ENCODE measurements around the gene GAB3.

GAB3 gene, protein sequence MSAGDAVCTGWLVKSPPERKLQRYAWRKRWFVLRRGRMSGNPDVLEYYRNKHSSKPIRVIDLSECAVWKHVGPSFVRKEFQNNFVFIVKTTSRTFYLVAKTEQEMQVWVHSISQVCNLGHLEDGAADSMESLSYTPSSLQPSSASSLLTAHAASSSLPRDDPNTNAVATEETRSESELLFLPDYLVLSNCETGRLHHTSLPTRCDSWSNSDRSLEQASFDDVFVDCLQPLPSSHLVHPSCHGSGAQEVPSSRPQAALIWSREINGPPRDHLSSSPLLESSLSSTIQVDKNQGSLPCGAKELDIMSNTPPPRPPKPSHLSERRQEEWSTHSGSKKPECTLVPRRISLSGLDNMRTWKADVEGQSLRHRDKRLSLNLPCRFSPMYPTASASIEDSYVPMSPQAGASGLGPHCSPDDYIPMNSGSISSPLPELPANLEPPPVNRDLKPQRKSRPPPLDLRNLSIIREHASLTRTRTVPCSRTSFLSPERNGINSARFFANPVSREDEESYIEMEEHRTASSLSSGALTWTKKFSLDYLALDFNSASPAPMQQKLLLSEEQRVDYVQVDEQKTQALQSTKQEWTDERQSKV

DNA sequence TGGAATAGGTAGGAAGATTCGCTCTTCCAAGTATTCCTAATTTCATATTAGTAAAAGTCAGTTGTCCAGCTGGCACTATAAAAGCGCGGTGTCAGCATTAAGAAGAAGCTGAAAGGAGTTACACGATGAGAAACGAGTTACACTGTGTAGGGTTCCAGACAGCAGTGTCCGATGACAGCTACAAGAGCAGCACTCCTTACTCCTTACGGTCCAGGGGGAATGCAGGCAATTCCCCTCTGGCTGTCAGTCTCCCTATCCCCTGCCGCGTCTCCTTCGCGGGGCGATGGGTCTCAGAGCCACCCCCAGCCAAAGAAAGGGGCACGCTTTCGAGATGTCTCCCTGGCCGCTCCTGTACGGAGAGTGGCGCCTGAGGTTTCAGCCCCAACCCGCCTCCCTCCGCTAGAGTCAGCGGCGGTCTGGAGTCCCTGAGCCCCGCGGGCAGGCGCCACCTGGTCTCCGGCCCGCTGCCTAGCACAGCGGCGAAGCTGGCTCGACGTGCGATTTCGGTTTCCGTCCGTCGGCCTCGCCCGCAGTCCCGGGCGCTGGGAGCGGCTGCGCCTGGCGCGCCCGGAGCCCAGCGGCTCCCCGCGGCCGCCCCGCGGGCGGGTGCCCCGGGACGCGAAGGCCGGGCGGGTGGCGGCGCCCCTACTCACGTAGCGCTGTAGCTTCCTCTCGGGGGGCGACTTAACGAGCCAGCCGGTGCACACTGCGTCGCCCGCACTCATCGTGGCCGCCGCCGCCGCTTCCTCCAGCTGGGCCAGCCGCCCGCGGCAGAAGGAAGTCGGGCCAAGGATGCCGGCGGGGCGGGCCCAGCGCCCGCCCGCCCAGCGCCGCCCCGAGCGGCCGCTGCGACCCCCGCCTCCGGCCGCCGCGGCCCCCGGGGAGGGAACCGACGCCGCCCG, at the start of gene GAB3:
Gene GAB3 (minus strand): TSS at position 777 of the 902 bp plus-strand sequence. CDS start 52 bp downstream, at position 725.
- peak; percentile 44 for DNase-seq

DNA sequence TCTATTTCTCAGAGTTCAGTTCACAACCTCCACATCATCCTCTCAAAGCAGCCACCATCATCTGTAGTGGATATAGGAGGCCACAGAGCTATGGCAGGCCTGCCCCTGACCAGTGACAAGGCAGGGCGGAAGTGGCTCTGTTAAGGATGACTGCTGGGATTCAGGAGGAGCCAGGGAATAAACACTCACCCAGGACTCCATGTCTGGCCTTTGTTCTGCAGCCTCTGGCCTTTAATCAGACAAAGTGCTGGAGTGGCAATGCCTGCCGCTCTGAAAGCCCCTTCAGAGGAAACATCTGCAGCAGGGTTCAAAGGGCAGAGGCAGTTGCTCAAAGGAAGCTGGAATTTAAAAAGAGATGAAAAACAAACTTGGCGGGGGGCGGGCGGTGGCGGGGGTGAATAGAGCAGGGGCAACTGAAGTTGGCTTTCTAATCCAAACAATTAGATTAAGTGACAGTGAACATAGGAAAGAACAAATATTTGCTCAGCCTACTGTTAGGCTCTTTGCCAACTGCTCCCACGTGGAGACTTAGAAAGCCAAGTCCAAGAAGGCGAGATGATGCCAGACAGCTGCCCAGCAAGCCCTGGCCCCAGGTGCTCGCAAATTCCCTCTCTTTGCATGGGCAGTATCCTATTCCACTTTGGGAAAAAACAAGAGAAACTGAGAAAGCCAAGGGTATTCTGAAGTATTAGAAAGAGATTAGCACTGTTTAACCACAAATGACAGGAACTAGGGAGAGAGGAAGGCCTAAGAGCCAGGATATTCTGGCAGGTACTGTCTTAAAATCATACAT, 48.9 kb upstream of the GAB3 start:
- no peak for DNase-seq

DNA sequence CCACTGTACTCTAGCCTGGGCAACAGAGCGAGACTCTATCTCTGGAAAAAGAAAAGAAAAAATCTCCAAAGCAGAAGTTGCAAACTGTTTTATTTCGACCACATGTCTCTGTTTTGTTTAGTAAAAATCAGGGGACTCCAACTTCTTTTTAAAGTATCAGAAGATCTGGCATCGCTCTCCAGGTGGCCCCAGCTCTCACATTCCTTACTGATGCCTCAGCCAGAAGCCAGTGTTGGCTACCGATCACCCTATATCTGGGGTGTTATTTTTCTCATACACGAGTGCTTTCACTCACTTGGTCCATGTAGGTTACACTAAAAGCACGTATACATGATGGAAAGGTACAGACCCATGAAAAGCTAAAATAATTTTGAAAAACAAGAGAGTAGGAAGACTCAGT, 46.1 kb upstream of the GAB3 start:
- DNase-seq, result no peak

DNA sequence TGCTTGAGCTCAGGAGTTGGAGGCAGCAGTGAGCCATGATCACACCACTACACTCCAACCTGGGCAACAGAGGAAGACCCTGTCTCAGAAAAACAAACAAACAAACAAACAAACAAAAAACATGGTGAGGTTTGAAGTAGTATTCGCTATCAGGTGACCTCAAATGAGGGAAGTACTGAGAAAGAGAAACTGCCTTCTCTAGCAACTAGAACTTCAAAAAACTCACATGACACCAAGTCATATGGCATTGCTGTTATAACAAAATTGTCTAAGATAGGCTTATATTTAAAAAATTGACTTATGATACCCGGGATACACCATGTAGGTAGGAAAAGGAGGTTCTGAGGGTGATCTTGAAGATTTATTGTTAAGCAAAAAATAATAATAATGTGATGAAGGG, 44.1 kb upstream of the GAB3 start:
- no peak for DNase-seq

DNA sequence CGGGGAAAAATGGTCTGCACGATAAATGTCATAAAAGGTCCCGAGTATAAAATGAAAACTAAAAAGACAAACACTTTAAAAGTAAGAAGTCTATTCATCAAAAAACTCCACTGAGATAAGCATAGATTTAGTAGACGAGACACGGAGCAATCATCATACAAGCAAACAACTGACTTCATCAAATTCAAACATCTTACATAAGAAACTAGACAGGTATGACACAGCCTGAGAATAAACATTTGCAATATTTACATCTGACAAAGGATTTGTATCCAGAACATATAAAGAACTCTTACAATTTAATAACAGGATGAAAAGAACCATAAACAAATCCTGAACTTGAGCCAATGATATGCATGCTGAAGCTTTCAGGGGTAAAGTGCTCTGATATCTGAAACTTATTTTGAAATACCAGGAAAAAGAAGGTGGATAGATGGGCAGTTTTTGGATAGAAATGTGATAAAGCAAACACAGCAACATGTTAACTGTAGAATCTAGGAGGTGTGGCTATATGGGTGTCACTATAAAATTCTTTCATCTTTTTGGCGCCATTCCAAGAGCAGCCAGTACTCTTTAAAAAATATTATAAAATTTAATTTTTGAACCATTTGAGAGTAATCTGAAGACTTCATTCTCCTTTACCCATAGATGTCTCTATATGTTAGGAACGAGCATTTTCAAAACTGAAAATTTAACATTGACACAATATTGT, 42.4 kb upstream of the GAB3 start:
- no peak for DNase-seq

DNA sequence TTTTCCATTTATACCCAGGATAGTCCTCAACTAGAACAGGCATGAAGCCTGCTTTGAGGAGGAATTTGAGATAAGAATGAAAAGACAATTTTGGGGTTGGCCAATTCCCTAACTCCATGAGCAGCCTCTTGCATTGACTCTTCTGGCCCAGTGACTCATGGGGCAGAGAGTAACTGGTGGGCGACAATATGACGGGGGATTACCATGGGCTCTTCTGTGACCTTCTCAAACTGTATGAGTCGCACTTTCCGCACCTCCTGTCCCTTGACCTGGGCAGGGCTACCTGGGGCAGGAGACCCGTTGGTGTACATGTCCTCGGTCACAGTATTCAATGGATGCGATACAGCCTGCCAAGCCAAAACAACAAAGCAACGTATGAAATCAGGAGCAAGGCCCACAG, 41.1 kb upstream of the GAB3 start:
- DNase-seq, result no peak

DNA sequence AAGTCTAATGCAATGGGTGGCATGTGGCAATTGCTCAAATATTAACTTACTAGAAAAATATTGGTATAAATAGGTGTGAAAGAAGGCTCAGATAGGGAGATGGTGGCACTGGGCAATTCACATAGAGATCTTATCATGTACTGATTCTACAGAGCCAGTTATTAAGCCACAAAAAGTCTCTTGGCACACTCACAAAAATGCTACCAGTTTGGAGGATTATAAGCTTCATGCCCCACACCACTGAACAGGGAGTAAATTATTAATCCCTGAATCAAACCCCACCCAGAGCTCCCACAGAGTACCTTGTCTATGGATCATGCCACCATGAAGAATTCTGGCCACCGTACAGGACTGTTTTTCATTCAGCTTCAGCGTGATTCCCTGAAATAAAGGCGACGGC, 40.6 kb upstream of the GAB3 start:
- no peak for DNase-seq

DNA sequence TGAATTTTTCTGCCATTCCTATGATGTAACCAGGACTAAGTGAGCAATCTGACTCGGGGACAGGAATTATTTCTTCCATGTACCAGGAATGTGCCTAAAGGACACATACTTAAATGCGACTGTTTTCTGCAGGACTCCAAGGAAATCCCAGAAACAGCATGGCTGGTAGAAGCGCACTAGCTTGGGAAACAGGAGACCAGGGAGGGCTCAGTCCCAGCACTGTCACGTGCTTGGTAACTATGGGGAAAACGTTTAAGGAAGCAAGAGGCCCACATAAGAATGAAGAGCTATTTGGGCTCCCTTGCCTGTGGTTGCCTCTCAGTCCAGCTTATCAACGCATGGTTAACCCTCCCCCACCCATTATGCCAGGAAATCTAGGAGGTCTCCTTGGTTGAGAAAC, 34.8 kb upstream of the GAB3 start:
- DNase-seq, result no peak

DNA sequence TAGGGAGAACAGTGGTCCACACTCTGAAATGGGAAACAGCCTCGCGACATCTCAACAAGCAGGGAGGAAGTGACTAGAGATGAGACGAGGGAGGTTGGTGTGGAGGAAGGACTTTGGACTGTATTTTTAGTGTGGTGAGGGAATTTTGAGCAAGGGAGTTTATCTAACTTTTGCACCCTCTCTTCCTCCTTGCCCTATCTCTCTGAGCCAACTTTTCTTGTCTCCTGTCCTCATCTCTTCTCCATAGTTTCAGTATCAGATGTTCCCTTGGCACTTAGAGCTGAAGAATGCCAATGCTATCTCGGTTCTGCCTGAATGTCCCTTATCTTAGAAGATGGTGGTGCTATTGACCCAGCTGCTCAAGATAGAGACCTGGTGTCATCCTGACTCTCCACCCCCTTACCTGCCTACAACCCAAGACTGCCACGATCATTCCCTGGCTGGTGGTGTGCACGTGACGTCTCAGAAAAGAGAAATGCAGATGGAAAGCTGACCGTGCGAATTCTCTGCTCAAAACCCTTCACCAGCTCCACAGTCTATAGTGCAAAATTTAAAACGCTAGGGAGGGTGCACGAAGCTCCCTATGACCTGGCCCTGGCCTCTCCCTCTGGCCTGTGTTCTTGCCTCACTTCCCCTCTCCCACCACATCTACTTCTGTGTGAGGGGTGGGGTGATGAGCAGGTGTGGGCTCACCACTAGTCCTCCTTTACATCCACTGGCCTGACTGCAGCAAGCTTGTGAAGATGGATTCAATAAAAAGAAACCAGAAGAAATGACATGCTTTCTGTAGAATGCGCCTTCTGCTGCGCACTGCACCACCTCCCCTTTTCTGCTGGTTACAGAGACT, 33.5 kb upstream of the GAB3 start:
- no peak for DNase-seq

DNA sequence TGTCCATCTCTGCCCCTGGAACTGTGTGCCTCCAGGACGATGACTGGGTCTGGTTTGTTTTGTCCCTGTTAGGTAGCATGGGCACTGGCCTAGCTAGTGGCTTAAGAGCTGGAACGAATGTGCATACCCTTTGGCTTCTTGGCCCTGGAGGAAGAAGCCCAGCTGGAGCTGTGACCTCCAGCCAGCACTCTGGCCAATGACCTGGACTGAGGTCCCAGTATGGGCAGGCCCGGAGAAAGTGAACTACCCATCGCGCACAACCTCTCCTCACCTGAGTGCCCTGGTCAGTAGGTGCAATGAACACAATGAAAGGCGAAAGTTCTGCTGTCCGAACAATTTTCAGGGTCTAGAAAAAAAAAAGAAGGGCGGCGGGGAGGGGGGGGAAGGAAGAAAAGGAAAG, 30.1 kb upstream of the GAB3 start:
- no peak for DNase-seq

DNA sequence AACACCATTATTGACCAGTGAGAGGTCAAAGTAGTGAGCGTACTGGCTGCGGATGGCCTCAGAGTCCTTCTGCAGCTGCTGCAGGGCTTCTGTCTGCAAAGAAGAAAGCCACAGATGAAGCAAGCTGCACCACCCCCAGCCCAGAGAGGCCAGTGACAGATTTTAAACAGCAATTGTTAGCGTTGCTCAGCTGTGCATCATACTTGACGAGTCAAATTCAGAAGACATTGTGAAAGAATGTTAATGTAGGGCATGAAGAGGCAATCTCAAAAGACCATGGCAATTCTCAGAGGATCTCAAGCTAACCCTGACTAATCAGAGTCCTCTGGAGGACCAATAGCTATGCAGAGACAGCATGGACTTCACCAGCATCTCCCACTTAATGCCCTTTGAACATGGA, 28.4 kb upstream of the GAB3 start:
- DNase-seq, result no peak

DNA sequence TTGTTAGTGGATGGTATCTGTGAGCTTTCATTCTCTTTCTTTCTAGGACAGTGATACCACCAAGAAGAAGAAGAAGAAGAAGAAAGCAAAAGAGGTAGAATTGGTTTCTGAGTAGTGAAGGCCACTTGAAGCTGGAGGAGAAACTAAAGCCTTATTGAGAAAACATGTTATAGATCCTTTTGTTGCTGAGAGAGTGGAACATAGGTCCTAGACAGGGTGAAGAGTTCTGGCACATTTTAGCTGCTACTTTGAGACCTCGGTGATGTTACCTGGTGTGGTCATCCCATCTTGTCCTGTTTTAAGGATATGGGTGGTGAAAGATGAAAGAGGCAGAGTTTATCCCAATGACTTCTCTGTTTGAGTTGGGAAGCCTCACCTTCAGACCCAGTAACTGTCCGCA, 25.9 kb upstream of the GAB3 start:
- no peak for DNase-seq

DNA sequence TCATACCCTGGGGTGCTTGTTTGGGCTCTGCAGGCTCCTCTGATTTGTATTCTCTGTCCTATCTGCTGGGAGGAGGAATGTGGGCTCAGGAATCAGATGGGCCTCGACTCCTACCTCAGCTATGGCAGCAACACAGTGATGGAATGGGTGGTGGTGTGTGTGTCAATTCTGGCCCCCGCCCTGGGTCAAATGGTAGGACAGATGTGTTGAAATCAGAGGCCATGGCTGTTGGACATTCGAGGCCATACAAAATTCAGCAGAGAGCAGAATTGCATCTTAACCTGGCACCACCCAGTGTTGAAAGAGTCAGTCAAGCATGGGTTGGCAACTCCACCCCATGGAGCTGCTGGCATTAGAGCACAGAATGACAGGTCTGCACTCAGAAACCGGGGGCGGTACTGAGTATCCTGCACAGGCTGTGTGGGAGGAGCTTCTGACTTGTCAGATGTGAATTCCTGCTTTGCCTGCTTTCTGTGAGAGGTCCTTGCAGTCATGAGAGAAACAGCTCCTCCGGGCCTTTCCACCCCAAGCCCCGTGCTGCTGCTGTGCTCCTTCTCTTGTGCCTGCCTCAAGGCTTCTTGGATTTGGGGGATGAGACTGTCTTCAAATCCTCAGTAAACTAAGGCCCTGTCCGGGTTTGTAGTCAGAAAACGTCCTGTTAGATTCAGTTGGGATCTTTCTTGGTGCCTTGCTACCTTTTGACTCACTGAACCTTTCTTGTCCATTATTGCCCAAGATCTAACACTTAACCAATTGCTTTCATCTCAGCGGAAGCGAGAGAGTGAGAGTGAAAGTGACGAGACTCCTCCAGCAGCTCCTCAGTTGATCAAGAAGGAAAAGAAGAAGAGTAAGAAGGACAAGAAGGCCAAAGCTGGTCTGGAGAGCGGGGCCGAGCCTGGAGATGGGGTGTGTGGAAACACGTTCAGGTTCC, 24.8 kb upstream of the GAB3 start:
- no peak for DNase-seq

DNA sequence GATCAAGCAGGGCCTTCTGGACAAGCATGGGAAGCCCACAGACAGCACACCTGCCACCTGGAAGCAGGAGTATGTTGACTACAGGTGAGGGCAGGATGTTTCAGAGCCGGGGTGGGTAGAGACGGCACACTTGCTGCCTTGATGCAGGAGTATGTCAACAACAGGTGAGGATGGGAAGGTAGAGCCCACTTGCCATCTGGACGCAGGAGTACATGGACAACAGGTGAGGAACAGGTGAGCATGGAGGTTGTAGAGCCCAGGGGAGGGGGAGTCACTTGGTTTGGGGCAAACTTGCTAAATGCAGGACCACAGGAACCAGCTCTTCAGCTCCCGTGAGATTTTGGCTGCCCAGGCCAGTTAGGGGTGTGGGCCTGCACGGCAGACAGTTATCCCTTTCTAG, 23.7 kb upstream of the GAB3 start:
- DNase-seq, result no peak

DNA sequence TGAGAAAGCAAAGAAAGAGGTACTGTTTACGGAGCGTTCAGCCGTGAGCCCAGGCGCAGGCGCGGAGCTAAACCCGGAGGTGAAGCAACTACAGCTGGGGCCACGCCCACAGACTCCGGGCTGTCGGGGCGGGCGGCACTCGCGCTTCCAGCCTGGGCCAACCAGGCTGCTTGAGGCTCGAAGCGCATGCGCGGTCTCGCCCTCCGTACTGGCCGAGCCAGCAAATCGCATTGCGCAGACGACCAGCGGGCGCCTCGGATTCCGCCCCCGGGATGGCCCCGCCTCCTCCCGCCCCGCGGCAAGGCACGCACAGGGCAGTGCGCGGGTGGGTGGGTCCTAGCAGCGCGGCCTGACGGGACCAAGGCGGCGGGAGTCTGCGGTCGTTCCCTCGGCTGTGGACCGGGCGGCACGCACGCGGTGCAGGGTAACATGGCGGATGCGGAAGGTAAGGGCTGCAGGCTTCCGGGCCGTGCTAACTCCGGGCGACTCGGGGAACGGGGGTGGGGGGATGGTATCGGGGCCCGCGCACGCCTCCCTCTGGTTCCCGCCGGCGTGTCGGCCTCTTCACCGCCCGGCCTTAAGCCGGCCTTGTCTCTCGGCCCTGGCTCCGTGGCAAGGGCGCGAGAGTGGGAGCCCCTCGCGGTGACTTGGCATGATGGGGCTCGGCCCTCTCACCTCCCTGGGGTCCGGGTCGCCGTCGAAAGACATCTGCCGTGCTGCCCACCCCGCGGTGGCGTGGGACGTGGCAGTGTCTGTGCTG, 11.8 kb upstream of the GAB3 start, which contains the start of gene DKC1:
Gene DKC1 (plus strand): TSS at position 328 of the 760 bp plus-strand sequence. CDS start 102 bp downstream, at position 430.
- DNase-seq, result peak; percentile 96

DNA sequence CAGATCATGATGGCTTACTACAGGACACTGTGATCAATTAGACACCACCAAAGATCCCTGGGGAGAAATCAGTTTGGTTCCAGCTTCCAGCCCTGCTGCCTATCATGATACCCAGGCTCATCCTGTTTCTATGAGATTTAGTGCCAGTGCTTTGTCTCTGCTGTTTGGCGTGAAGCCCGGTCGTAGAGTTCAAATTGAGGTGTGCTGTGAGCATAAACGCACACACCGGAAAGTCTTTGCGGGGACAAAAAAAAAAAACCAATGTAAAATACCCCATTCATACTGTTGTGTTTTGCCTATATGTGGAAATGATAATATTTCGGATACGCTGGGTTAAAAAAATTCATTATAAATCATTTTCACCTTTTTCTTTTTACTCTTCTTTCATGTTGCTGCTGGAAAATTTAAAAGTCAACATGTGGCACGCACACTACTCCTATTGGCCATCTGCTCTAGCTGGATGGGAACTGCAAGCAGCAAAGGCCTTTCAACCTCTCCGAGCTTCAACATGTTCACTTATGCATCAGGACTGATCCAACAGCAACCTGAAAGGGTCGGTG, 11.2 kb upstream of the GAB3 start:
- DNase-seq, result no peak

DNA sequence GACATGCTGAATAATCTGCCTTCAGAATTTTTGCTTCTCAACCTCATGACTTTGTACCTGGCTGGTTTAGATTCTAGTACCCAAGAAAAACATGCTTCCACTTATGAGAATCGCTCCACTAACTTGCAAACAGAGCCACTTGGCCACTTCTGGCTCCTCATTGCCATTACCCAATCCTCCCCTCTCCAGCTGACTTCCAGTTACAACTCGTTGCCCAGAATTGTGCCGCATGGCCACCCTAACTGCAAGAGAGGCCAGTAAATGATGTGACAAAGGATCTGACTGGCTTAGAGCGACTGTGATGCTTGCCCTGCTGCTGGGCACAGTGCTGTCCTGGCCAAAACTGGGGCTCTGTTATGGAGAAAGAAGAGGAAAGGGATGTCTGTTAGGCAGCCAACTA, 7.8 kb upstream of the GAB3 start:
- DNase-seq, result no peak

DNA sequence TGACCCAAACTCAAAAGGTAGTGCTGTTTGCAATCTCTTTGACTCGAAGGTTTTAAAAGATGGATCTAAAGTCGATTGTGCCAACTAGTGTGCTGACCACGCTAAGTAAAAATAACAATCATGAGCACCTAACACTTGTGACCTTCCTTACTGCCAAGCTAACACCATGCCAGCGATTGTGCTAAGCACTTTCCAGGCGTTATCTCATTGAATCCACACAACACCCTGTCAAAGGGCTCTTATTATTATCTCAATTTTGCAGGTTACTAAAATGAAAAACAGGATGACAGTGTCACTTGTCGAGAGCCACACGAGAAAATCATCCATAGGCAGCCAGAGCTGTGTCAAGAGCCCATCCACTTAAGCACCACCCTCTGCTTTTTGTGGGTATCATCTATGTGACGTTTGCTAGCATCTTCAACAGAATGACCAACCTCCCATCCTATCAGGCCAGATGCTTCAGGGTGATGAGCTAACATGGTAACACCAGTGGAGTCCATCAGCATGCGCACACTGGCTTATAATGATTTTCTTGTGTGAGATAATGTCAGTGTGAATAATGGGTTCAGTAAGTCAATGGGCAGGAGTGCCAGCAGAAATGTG, 893 bp upstream of the GAB3 start:
- no peak for DNase-seq

Data from left hindlimb (tissue), 1 donor.